Body of pancreas (tissue), 4 donors: ENCODE results near the gene ZDHHC5. TPM values are rescaled to one million over a fixed set of nuclear protein-coding genes. Genes with fewer than 3 reads are reported as not detected.

ENCODE experiments used
- ATAC-seq: fragments of 150-250 bp; one replicate; pipeline ENCODE4 v1.9.1; 2016
- DNase-seq, 4 donors: peaks; one replicate each; pipeline ENCODE4 v3.0.0-alpha.2; 2019
- H3K27ac ChIP-seq, 4 donors: fragments of 200-600 bp; sonication (generic); 1 replicate in 3 of 4; 2 replicates in 1 of 4; pipeline versions ENCODE4 v1.5.1 to v1.6.1; 2016 to 2019; ENCODE audit warnings: mild to moderate bottlenecking in 1 of 4, mixed read lengths in 1 of 4, moderate library complexity in 1 of 4
- H3K27me3 ChIP-seq, 2 donors: fragments of 200-600 bp; sonication (generic); one replicate each; pipeline ENCODE4 v1.6.0; 2016; ENCODE audit warnings: mild to moderate bottlenecking in 1 of 2
- H3K36me3 ChIP-seq, 2 donors: fragments of 200-600 bp; sonication (generic); replicated peaks in 1 of 2; 2 replicates each; pipeline ENCODE4 v1.5.1; 2016; ENCODE audit warnings: low read depth in 2 of 2; ENCODE audit not compliant: insufficient read depth in 1 of 2
- H3K4me1 ChIP-seq: fragments of 200-600 bp; sonication (generic); one replicate; pipeline ENCODE4 v1.6.0; 2016
- H3K4me3 ChIP-seq, 2 donors: fragments of 200-600 bp; sonication (generic); 1 replicate in 1 of 2; 2 replicates in 1 of 2; pipeline ENCODE4 v1.5.1; 2016 to 2019
- H3K9me3 ChIP-seq, 3 donors: fragments of 200-600 bp; sonication (generic); 1 replicate in 2 of 3; 2 replicates in 1 of 3; pipeline ENCODE4 v1.5.1; 2016
- POLR2A ChIP-seq, 3 donors: fragments of 450-650 bp; IDR thresholded peaks; one replicate each; pipeline ENCODE4 v1.6.1; 2016; ENCODE audit warnings: antibody characterized with exemption in 3 of 3, mild to moderate bottlenecking in 2 of 3
- WGBS, 2 donors: methylation state at CpG; one replicate each; pipeline ENCODE4 v1.1.5; 2017; 5-methylcytosine and 5-hydroxymethylcytosine counted together
- intact Hi-C: fragments of 100-400 bp; cut with DNase I; formaldehyde crosslinking; loops from one replicate; pipeline ENCODE4 v1.15.1; 2023
- total RNA-seq, 2 donors: library from RNA; depleted of rRNA; stranded (reverse); fragments of >200 nt; gene quantifications; one replicate each; pipeline ENCODE4 v1.1.0, GENCODE V29; 2016
- TF ChIP-seq, protein P1 (sequence below), 7 experiments: fragments of 450-650 bp in 4 of 7; fragments of 200-600 bp in 3 of 7; sonication (generic) in 3 of 7; IDR thresholded peaks; one replicate each; pipeline ENCODE4 v1.5.1; 2016 to 2019; ENCODE audit warnings: antibody characterized with exemption in 7 of 7

ZDHHC5 gene, protein sequence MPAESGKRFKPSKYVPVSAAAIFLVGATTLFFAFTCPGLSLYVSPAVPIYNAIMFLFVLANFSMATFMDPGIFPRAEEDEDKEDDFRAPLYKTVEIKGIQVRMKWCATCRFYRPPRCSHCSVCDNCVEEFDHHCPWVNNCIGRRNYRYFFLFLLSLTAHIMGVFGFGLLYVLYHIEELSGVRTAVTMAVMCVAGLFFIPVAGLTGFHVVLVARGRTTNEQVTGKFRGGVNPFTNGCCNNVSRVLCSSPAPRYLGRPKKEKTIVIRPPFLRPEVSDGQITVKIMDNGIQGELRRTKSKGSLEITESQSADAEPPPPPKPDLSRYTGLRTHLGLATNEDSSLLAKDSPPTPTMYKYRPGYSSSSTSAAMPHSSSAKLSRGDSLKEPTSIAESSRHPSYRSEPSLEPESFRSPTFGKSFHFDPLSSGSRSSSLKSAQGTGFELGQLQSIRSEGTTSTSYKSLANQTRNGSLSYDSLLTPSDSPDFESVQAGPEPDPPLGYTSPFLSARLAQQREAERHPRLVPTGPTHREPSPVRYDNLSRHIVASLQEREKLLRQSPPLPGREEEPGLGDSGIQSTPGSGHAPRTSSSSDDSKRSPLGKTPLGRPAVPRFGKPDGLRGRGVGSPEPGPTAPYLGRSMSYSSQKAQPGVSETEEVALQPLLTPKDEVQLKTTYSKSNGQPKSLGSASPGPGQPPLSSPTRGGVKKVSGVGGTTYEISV
- 10 to 100 TPM; 17.6 to 48.5 TPM for total RNA-seq

DNA sequence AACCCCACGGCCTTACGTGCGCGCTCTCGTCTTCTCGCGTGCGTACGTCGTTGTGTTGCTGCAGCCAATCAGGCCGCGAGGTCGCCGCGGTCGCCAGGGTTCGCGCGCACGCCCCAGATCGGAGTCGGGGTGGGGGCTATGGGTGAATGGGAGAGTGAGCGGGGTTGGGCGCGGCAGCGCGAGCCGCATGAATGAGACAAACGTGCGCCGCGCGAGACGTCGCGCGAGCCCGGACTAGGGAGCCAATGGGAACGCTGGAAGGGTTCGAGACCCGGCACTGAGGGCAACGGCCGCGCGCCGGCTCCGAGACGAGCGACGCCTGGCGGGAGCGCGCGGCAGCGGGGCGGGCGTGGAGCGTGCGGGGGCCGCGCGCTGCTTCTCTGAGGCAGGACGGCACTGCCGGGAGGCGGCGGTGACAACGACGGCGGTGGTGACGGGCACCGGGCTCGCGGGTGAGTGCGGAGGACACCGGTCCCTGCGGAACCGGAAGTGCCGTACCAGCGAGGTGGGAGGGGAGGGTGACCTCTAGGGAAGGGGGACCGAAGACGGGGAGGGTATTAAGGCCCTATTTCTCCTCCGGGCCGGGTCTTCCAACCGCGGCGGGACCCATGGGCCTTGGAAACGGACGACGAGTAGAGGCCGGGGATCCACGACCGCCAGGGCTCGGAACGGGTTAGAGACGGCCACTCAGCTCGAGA, at the start of gene ZDHHC5:
ZDHHC5 (plus strand) TSS at position 379 of the 698 bp plus-strand sequence. CDS start 4,977 bp downstream, outside the sequence.
- Histone ChIP-seq H3K9me3 (no peaks in the 10 kb centered on the region), H3K36me3 (peaks cover 0 to under 1% of the 10 kb centered on the region in 2 donors), H3K27me3 (no peaks in the 10 kb centered on the region), H3K4me1 (peaks cover 25% of the 10 kb centered on the region), H3K27ac (peak within 1 kb of the TSS; percentile 97 to 99 (median 98)), H3K4me3 (peak within 1 kb of the TSS; percentile 73 to 95)
- intact Hi-C loops, result loop anchor here (10.0 kb wide), 1 partner anchor 47 kb away; the partner anchor contains the start of genes MED19 and TMX2
- DNase-seq (peak; percentile 98 to 99 (median 99)), ATAC-seq (peak; percentile 92)
- TF ChIP-seq, protein P1, sequence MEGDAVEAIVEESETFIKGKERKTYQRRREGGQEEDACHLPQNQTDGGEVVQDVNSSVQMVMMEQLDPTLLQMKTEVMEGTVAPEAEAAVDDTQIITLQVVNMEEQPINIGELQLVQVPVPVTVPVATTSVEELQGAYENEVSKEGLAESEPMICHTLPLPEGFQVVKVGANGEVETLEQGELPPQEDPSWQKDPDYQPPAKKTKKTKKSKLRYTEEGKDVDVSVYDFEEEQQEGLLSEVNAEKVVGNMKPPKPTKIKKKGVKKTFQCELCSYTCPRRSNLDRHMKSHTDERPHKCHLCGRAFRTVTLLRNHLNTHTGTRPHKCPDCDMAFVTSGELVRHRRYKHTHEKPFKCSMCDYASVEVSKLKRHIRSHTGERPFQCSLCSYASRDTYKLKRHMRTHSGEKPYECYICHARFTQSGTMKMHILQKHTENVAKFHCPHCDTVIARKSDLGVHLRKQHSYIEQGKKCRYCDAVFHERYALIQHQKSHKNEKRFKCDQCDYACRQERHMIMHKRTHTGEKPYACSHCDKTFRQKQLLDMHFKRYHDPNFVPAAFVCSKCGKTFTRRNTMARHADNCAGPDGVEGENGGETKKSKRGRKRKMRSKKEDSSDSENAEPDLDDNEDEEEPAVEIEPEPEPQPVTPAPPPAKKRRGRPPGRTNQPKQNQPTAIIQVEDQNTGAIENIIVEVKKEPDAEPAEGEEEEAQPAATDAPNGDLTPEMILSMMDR (IDR thresholded peaks at IDR 0.05), result peak; percentile 23 to 68 (median 35)
- TF ChIP-seq POLR2A (IDR thresholded peaks at IDR 0.05), result peak; percentile 73 to 81 (median 78)
- 0 to 1% methylated on average over 25 to 90 of the region's 96 CpGs for whole genome bisulfite sequencing, 2 donors

DNA sequence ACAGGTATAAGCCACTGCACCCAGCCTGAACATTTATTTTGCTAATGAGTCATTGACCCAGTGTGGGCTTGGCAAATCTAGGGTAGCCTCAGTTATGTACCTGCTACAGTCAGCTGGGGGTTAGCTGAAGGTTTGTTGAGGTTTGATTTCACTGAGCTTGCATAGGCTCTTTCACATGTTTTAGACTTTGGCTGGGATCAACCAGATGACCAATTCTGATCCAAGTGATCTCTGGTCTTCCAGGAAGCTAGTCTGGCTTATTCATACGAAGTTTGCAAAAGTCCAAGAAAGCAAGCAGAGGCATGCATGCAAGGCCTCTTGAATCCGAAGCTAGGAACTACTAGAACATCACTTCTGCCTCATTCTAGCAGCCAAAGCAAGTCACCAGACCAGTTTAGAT, 49.5 kb upstream of the ZDHHC5 start:
- Histone ChIP-seq H3K36me3 (peaks cover 0 to 2% of the 10 kb centered on the region in 2 donors), H3K9me3 (no peaks in the 10 kb centered on the region), H3K27me3 (no peaks in the 10 kb centered on the region), H3K27ac (no peak overlapping the region), H3K4me1 (no peaks in the 10 kb centered on the region), H3K4me3 (no peak overlapping the region)
- intact Hi-C loops, result no loop called here
- no peak for TF ChIP-seq POLR2A (IDR thresholded peaks at IDR 0.05)
- TF ChIP-seq, protein P1 (IDR thresholded peaks at IDR 0.05), result no peak
- ATAC-seq (no peak), DNase-seq (no peak)
- 64 to 71% methylated on average over 2 of the region's 2 CpGs for WGBS, 2 donors

DNA sequence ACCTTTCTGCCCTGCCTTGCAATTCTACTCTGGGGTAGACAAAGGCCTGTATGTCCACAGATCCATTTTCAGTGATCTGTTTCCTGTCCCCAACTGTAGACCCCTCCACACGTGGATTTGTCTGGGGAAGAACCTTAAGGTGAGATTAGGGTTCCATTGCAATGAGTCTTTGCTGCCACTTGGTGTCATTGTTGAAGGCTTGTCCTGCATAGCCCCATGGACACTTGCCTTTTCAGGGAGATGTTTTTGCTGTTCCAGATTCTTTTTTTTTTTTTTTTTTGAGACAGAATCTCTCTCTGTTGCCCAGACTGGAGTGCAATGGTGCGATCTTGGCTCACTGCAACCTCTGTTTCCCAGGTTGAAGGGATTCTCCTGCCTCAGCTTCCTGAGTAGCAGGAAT, 48.6 kb upstream of the ZDHHC5 start:
- H3K4me1 ChIP-seq, result no peaks in the 10 kb centered on the region
- intact Hi-C loops, result no loop called here
- no peak overlapping the region for H3K27ac ChIP-seq
- no peak for ATAC-seq
- H3K36me3 ChIP-seq, result peaks cover 0 to 2% of the 10 kb centered on the region in 2 donors
- WGBS, 2 donors, result 79 to 88% methylated on average over 2 of the region's 2 CpGs
- no peaks in the 10 kb centered on the region for H3K9me3 ChIP-seq
- no peak for TF ChIP-seq POLR2A (IDR thresholded peaks at IDR 0.05)
- H3K27me3 ChIP-seq, result no peaks in the 10 kb centered on the region
- DNase-seq, result no peak
- H3K4me3 ChIP-seq, result no peak overlapping the region

DNA sequence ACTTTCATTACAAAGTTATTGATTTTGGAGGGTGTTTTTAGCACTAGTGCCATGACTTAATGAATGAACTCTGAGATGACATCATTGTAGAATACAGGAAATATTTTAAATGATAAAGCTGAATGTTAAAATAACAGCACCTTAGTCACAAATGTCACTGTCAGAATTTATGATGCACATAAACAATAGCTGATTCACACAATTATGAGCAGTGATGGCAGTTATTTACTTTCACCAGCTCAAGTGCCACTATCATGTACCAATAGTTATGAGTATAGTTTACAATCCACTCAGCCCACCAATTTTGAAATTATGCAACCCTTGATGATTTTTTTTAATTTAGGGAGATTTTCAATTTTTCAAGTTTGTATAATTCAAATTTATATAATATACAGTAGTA, 47.4 kb upstream of the ZDHHC5 start:
- ATAC-seq, result no peak

More for the DNA sequence above, 47.4 kb upstream of the ZDHHC5 start:
- no peak for DNase-seq
- intact Hi-C loops, result no loop called here
- Histone ChIP-seq H3K4me3 (no peak overlapping the region), H3K9me3 (no peaks in the 10 kb centered on the region), H3K27ac (no peak overlapping the region), H3K27me3 (no peaks in the 10 kb centered on the region), H3K36me3 (no peaks in the 10 kb centered on the region), H3K4me1 (no peaks in the 10 kb centered on the region)
- TF ChIP-seq POLR2A (IDR thresholded peaks at IDR 0.05), result no peak
- TF ChIP-seq, protein P1 (IDR thresholded peaks at IDR 0.05), result no peak
